AML-193 (cell line): ENCODE results near the gene RXRA.

Experiments
- DNase-seq, 2 experiments: peaks; one replicate each; lab custom pipeline; 2025; lab: John Stamatoyannopoulos, UW

Gene RXRA

GRCh38 chr9:134368571-134368970 lies 42.3 kb downstream of the RXRA start:
- no peak for DNase-seq

GRCh38 chr9:134369416-134370212 lies 43.4 kb downstream of the RXRA start:
- no peak for DNase-seq

- no peak for DNase-seq
These were observed 43.9 kb downstream of the RXRA start for GRCh38 chr9:134370213-134370492.

- DNase-seq = no peak
These were observed 44.4 kb downstream of the RXRA start for GRCh38 chr9:134370638-134371037.

GRCh38 chr9:134371731-134372130 lies 45.5 kb downstream of the RXRA start:
- peak; percentile 18 to 30 for DNase-seq

GRCh38 chr9:134372581-134373267 lies 46.5 kb downstream of the RXRA start:
- no peak for DNase-seq

GRCh38 chr9:134373269-134373668 lies 47.0 kb downstream of the RXRA start:
- DNase-seq = no peak

- DNase-seq = no peak
These were observed 47.7 kb downstream of the RXRA start for GRCh38 chr9:134373953-134374300.

- no peak for DNase-seq
These were observed 48.2 kb downstream of the RXRA start for GRCh38 chr9:134374301-134375010.

- DNase-seq = no peak
These were observed 48.7 kb downstream of the RXRA start for GRCh38 chr9:134375011-134375390.

GRCh38 chr9:134375430-134376385 lies 49.5 kb downstream of the RXRA start:
- no peak for DNase-seq

- no peak for DNase-seq
These were observed 50.3 kb downstream of the RXRA start for GRCh38 chr9:134376386-134377142.

- DNase-seq = no peak
These were observed 50.9 kb downstream of the RXRA start for GRCh38 chr9:134377143-134377484.

GRCh38 chr9:134377976-134378375 lies 51.7 kb downstream of the RXRA start:
- no peak for DNase-seq

GRCh38 chr9:134378901-134379338 lies 52.7 kb downstream of the RXRA start:
- DNase-seq = no peak

GRCh38 chr9:134379831-134380365 lies 53.6 kb downstream of the RXRA start:
- no peak for DNase-seq

- no peak for DNase-seq
These were observed 54.5 kb downstream of the RXRA start for GRCh38 chr9:134380542-134381271.

- DNase-seq = no peak
These were observed 55.0 kb downstream of the RXRA start for GRCh38 chr9:134381272-134381661.

GRCh38 chr9:134381671-134382516 lies 55.6 kb downstream of the RXRA start:
- DNase-seq = peak; percentile 29 to 46
